ENCODE measurements around the gene HIF3A. TPM values are rescaled to one million over a fixed set of nuclear protein-coding genes. Genes with fewer than 3 reads are reported as not detected.

Gene HIF3A
- total RNA-seq, 1 experiment from 2014 or later = not detected

DNA sequence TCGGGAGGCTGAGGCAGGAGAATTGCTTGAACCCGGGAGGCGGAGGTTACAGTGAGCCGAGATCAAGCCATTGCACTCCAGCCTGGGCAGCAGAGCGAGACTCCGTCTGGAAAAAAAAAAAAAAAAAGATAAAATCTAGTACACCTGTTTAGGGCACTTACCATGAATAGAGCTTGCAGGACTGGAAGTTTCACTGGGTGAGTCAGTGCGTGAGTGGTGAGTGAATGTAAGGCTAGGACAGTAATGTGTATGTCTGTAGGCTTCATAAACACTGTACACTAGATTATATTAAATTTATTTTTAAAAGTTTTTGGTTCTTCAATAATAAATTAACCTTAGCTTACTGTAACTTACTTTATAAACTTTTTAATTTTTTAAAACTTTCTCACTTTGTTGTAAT lies 73.0 kb downstream of the HIF3A start:
- peaks cover 54% of the 10 kb centered on the region for H3K79me2 ChIP-seq (ENCODE audit: low read depth)
- no TSS peak for BruUV-seq (replicated peaks)
- no peaks in the 10 kb centered on the region for H3K27me3 ChIP-seq (ENCODE audit: insufficient read depth, low read depth)
- 0 out of 2 replicates have a peak, but pooled peaks cover 3% of the 10 kb centered on the region for H3K36me3 ChIP-seq (ENCODE audit: low read depth)
- H3K4me1 ChIP-seq (replicated peaks; ENCODE audit: insufficient read depth) = peaks cover 52% of the 10 kb centered on the region
- TF ChIP-seq EZH2 (IDR thresholded peaks at IDR 0.05; ENCODE audit: low read depth) = no peak
- no peak for TF ChIP-seq CTCF (conservative IDR thresholded peaks at IDR 0.05)
- peaks cover 7% of the 10 kb centered on the region for H4K20me1 ChIP-seq (ENCODE audit: insufficient read depth)
- no peaks in the 10 kb centered on the region for H3K9me2 ChIP-seq (ENCODE audit: insufficient read depth)
- peak overlapping the region; percentile 63 for H3K4me2 ChIP-seq
- H3K4me3 ChIP-seq = no peak overlapping the region
- intact Hi-C loops (cut with micrococcal nuclease; ENCODE audit: unreplicated experiment) = loop anchor here (5.0 to 10.0 kb wide), 4 partner anchors 73 to 295 kb away; partner anchors contain the start of gene HIF3A
- peaks cover 37% of the 10 kb centered on the region for H3F3A ChIP-seq (ENCODE audit: insufficient read depth, low read depth)
- CTCF ChIA-PET = interaction anchor here (0.5 to 0.7 kb wide), 6 partner anchors 86 to 778 kb away, joined by 3 to 11 read pairs (median 6); no protein-coding TSS in a partner anchor
- peak; percentile 51 to 92 for DNase-seq
- POLR2A ChIA-PET (ENCODE audit: unreplicated experiment) = interaction anchor here (0.6 kb wide), 2 partner anchors 349 to 381 kb away, joined by 3 to 5 read pairs; no protein-coding TSS in a partner anchor
- peak overlapping the region; percentile 92 for H3K27ac ChIP-seq
- no peaks in the 10 kb centered on the region for H3K9me3 ChIP-seq (ENCODE audit: insufficient read depth, low read depth)
- H2AFZ ChIP-seq = no peak overlapping the region

GRCh38 chr19:46371371-46371901 lies 74.6 kb downstream of the HIF3A start:
- DNase-seq = no peak
- H3K4me1 ChIP-seq (replicated peaks; ENCODE audit: insufficient read depth) = peaks cover 55% of the 10 kb centered on the region
- CTCF ChIA-PET = no interaction called here
- no peaks in the 10 kb centered on the region for H3K9me2 ChIP-seq (ENCODE audit: insufficient read depth)
- peak overlapping the region; percentile 77 for H3K4me2 ChIP-seq
- no peak overlapping the region for H3K4me3 ChIP-seq
- TF ChIP-seq EZH2 (IDR thresholded peaks at IDR 0.05; ENCODE audit: low read depth) (no peak), CTCF (conservative IDR thresholded peaks at IDR 0.05) (no peak)
- H3K79me2 ChIP-seq (ENCODE audit: low read depth) = peaks cover 55% of the 10 kb centered on the region
- no TSS peak for BruUV-seq (replicated peaks)
- H2AFZ ChIP-seq = no peak overlapping the region
- H3K27ac ChIP-seq = peak overlapping the region; percentile 92
- POLR2A ChIA-PET (ENCODE audit: unreplicated experiment) = interaction anchor here (0.6 kb wide), 1 partner anchor 338 kb away, joined by 3 read pairs; no protein-coding TSS in a partner anchor
- no peaks in the 10 kb centered on the region for H3K9me3 ChIP-seq (ENCODE audit: insufficient read depth, low read depth)
- H3F3A ChIP-seq (ENCODE audit: insufficient read depth, low read depth) = peaks cover 37% of the 10 kb centered on the region
- no peaks in the 10 kb centered on the region for H3K27me3 ChIP-seq (ENCODE audit: insufficient read depth, low read depth)
- peaks cover 5% of the 10 kb centered on the region; the same call in 1 of the 2 replicates for H3K36me3 ChIP-seq (ENCODE audit: low read depth)
- peaks cover 11% of the 10 kb centered on the region; the same call in 1 of the 2 replicates for H4K20me1 ChIP-seq (ENCODE audit: insufficient read depth)
- intact Hi-C loops (cut with micrococcal nuclease; ENCODE audit: unreplicated experiment) = loop anchor here (5.0 to 10.0 kb wide), 4 partner anchors 74 to 297 kb away; partner anchors contain the start of gene HIF3A

DNA sequence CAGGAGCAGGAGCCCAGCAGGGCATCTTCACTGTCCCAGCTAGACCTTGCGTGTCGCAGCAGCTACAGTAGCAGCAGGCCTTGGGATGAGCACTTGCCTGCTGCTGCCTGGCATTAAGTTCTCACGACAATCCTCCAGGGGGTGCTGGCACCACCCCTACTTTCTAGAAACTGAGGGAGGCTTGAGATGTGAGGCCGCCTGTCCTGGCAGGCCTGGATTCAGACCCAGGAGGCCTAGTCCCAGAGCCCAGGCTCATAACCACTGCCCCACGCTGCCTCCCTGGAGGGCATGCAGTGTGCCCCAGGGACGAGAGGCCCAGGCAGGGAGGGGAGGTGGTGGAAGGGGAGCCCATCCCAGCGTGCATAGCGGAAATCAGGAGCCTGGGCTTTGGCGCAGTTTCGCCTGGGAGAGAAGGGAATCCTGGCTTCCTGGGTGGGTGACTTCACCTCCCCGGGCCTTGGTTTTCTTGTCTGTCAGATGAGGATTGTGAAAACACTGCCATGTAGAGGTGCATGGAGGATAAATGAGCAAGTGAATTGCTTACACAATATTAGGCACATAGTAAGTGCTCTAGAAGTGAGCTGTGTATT lies 76.2 kb downstream of the HIF3A start:
- ChIA-PET POLR2A (ENCODE audit: unreplicated experiment) (interaction anchor here (0.6 kb wide), 1 partner anchor 667 kb away, joined by 3 read pairs; no protein-coding TSS in a partner anchor), CTCF (no interaction called here)
- TF ChIP-seq CTCF (conservative IDR thresholded peaks at IDR 0.05) (peak; percentile 62), EZH2 (IDR thresholded peaks at IDR 0.05; ENCODE audit: low read depth) (no peak)
- Histone ChIP-seq H3K36me3 (ENCODE audit: low read depth) (peaks cover 17% of the 10 kb centered on the region; the same call in 1 of the 2 replicates), H3K79me2 (ENCODE audit: low read depth) (peaks cover 55% of the 10 kb centered on the region), H3K27me3 (ENCODE audit: insufficient read depth, low read depth) (no peaks in the 10 kb centered on the region), H3K9me3 (ENCODE audit: insufficient read depth, low read depth) (no peaks in the 10 kb centered on the region), H4K20me1 (ENCODE audit: insufficient read depth) (peaks cover 14% of the 10 kb centered on the region; the same call in 1 of the 2 replicates), H3K4me1 (replicated peaks; ENCODE audit: insufficient read depth) (peaks cover 55% of the 10 kb centered on the region), H3K4me2 (peak overlapping the region; percentile 77), H3K4me3 (peak overlapping the region; percentile 21; the same call in 1 of the 2 replicates), H3K27ac (peak overlapping the region; percentile 92), H3F3A (ENCODE audit: insufficient read depth, low read depth) (peaks cover 37% of the 10 kb centered on the region), H2AFZ (no peak overlapping the region), H3K9me2 (ENCODE audit: insufficient read depth) (no peaks in the 10 kb centered on the region)
- no TSS peak for BruUV-seq (replicated peaks)
- intact Hi-C loops (cut with micrococcal nuclease; ENCODE audit: unreplicated experiment) = loop anchor here (1.0 to 10.0 kb wide), 5 partner anchors 26 to 298 kb away; partner anchors contain the start of genes HIF3A and PPP5C
- DNase-seq = peak in 1 of 2 experiments; percentile 47

All from PC-9 (cell line).